GM10248 (cell line): ENCODE data around the gene DISP3.

Experiments used
- CTCF ChIA-PET: fragments of 300-600 bp; sonication (Branson Sonifier 250); formaldehyde crosslinking; extraction: SDS; loops from one replicate; lab custom pipeline; 2021; ENCODE audit warnings: antibody characterized with exemption; lab: Yijun Ruan, JAX
- POLR2A ChIA-PET: fragments of 350-650 bp; sonication (Branson Sonifier 250); formaldehyde crosslinking; extraction: SDS; loops from one replicate; lab custom pipeline; 2020; ENCODE audit warnings: antibody characterized with exemption; lab: Yijun Ruan, JAX
- DNase-seq: peaks from one replicate; pipeline ENCODE4 v3.0.0; 2012; ENCODE audit errors: extremely low spot score
- TF ChIP-seq, protein P1 (sequence below): IDR thresholded peaks from 2 replicates; pipeline ENCODE4 v1.5.1; 2012; ENCODE audit warnings: mild to moderate bottlenecking, low read depth; ENCODE audit errors: extremely low read depth, missing control alignments, control extremely low read depth

Gene DISP3

DNA sequence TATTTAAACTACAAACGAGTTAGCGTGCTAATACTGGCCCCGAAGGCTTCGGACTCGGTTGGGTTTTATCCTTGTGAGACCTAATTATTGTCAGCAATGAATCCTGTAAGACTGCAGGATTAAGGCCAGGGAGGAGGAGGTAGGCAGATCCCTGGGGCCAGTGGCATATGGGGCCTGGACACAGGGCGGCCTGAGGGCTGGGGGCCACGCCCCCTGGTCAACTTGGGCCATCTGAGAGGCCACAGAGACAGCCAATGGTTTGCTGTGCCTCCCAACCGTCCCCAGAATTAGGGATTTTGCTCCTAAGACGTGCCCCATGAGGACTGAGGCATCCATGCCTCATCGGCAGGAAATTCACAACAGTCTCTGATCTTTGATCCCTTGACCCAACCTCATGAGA lies 31.1 kb upstream of the DISP3 start:
- ChIA-PET POLR2A (no interaction called here), CTCF (no interaction called here)
- TF ChIP-seq, protein P1, sequence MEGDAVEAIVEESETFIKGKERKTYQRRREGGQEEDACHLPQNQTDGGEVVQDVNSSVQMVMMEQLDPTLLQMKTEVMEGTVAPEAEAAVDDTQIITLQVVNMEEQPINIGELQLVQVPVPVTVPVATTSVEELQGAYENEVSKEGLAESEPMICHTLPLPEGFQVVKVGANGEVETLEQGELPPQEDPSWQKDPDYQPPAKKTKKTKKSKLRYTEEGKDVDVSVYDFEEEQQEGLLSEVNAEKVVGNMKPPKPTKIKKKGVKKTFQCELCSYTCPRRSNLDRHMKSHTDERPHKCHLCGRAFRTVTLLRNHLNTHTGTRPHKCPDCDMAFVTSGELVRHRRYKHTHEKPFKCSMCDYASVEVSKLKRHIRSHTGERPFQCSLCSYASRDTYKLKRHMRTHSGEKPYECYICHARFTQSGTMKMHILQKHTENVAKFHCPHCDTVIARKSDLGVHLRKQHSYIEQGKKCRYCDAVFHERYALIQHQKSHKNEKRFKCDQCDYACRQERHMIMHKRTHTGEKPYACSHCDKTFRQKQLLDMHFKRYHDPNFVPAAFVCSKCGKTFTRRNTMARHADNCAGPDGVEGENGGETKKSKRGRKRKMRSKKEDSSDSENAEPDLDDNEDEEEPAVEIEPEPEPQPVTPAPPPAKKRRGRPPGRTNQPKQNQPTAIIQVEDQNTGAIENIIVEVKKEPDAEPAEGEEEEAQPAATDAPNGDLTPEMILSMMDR = no peak
- DNase-seq = no peak

DNA sequence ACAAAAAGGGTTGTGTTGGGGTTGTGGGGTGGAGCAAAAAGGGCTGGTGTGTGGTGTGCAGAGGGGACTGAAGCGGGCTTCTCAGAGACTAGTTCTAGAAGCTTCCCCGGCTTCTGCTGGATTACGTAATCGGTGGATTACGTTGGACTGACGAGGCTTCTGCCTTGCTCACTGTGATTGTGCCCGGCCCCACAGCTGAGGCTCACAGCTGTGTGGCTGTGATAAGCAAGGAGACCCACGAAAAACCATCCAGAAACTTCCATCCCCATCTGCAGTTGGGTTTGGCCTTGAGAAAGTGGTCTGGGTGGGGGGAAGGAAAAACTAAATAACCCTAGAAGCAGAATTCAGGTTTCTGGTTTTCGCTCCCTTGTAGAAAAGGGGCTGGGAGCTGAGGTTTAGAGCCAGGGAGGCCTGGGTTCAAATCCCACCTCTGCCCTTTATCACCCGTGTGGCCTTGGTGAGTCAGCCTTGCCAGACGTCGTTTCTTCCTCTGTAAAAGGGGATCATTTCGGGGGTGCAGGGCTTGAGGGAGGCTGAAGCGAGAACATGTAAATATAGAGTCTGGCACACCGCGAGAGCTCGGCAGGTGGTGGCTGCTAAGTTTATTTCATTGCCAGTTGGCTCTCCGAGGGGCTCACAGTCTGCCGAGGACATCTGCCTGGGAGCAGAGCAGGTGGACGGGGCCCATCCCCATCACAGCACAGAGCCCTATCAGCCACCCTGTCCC lies 30.4 kb upstream of the DISP3 start:
- TF ChIP-seq, protein P1 = no peak
- POLR2A ChIA-PET = no interaction called here
- DNase-seq = no peak
- CTCF ChIA-PET = no interaction called here

DNA sequence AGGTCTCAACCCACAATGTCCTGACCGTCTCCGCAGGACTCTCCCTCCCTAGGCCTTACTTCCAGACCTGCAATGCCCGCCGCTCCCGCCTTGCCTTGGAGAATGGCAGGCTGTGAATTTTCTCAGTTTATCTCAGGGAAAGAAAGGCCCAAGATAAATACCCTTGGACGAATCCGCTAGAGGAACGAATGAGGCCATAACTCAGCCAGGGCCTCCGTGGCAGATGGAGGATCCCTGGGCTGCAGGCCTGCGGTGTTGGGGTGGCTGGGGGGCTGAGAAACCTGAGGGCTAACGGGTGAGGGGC lies 29.9 kb upstream of the DISP3 start:
- DNase-seq = no peak
- TF ChIP-seq, protein P1 = no peak
- ChIA-PET POLR2A (no interaction called here), CTCF (no interaction called here)

DNA sequence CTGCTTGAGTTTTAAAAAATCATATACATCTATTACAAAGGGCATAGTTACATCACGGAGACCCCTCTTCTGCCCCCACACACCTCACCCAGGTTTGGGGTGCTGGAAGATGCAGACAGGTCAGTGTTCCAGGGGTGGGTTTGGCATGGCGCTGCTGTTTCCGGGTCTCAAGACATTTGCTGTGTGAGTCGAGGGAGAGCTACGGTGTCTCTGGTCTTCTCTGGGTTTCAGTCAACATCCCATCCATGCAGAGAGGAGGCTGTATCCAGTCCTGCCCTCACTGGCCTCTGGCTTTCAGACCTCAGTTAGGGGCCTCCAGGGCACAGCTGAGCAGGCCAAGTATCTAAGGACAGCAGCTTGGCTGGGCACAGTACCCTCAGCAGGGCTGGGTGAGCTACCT lies 28.6 kb upstream of the DISP3 start:
- TF ChIP-seq, protein P1 = no peak
- no peak for DNase-seq
- POLR2A ChIA-PET = no interaction called here
- CTCF ChIA-PET = interaction anchor here (0.7 kb wide), 1 partner anchor 192 kb away, joined by 3 read pairs; no protein-coding TSS in a partner anchor

DNA sequence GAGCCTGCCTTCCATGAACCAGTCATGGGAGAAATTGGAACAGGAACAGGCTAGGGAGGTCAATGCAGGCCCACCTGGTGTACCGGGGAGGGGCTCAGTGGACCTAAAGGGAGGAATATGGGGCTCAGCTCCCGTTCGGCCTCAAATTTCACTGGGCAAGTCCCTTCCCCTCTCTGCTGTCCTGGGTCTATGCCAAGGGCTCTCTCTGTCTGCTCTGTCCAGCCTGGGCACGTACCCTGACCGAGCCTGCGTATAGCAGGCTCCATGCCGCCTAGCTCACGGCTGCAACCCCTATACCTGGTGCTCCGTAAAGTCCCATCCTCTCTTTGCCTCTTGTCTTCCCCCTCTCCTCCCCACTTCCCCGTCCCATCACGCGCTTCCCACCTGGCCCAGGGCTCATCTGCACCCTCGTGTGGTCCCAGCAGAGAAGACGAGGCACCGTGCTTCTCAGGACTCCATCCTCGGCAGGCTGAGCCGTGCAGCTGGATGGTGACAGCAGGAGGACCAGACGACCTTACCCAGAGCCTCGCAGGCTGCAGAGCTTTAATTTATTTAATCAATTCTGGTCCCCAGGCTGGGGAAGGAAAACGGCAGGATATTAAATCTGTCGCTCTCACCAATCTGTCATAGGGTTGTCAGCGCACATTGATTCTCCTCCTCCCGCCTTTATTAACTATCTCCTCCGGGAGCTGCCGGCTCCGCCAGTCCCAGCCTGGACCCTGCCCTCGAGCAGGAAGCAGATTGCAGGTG lies 25.0 kb upstream of the DISP3 start:
- POLR2A ChIA-PET = no interaction called here
- DNase-seq = no peak
- CTCF ChIA-PET = interaction anchor here (0.7 to 1.5 kb wide), 2 partner anchors 11 to 12 kb away, joined by 3 read pairs; no protein-coding TSS in a partner anchor
- TF ChIP-seq, protein P1 = no peak

DNA sequence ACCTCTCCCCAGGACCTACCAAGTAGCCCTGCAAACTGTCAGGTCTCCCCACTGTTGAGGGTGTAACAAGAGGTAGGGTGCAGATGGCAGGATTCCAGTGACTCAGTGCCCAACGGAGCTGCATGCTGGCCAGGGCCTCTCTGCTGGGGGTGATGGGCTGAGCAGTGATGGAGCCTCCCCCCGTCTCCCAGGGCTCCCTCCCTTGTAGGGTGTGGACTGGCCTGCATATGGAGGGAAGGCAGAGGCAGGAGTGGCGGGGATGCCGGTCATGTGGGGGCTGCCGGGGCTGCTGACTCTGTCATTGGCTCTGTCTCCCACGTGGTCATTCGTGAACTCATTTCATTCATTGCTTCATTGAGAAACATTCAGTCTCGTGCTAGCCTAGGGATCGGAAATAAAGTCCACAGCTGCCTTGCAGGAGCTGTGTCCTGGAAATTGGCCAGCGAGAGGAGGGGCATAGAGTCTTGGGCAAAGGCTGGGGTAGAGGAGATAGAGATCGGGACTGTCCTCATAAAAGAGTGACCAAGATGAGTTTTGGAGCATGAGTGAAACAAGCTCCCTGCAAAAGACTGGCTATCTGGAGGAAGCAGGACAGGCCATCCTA lies 22.9 kb upstream of the DISP3 start:
- TF ChIP-seq, protein P1 = no peak
- POLR2A ChIA-PET = no interaction called here
- CTCF ChIA-PET = interaction anchor here (1.2 to 1.3 kb wide), 2 partner anchors 9 to 18 kb away, joined by 3 read pairs; no protein-coding TSS in a partner anchor
- DNase-seq = no peak
